Activated CD4-positive, alpha-beta T cell treated with anti-CD3 and anti-CD28 coated beads, Interleukin-2, amount 10 ng/mL, durations not matched to agents 24 days and 14 days (primary cell): ENCODE measurements around the gene SLC39A2. TPM values are rescaled to one million over a fixed set of nuclear protein-coding genes. Genes with fewer than 3 reads are reported as not detected.
"Not testable (repeated sequence)": the region's sequence is repeated elsewhere in the genome, so short reads cannot be mapped to it uniquely, and the experiment has no call there.

Experiments
- DNase-seq: peaks from one replicate; pipeline ENCODE4 v3.0.0; 2022
- H3K27ac Mint-ChIP-seq: one replicate; pipeline ENCODE4 v1.8.0; 2022; ENCODE audit warnings: mild to moderate bottlenecking, mixed read lengths
- H3K27me3 Mint-ChIP-seq: one replicate; pipeline ENCODE4 v1.8.0; 2022; ENCODE audit warnings: mixed read lengths
- H3K36me3 Mint-ChIP-seq: one replicate; pipeline ENCODE4 v1.8.0; 2022; ENCODE audit warnings: low read depth, mild to moderate bottlenecking, mixed read lengths
- H3K4me1 Mint-ChIP-seq: one replicate; pipeline ENCODE4 v1.8.0; 2021; ENCODE audit warnings: mixed read lengths
- H3K4me3 Mint-ChIP-seq: one replicate; pipeline ENCODE4 v1.8.0; 2022; ENCODE audit warnings: mild to moderate bottlenecking, moderate library complexity, mixed read lengths
- H3K9me3 Mint-ChIP-seq: one replicate; pipeline ENCODE4 v1.8.0; 2021; ENCODE audit warnings: mixed read lengths
- intact Hi-C: fragments of 100-400 bp; cut with micrococcal nuclease; formaldehyde crosslinking; loops from one replicate; pipeline ENCODE4 v1.15.1; 2023
- total RNA-seq: library from RNA; stranded (reverse); gene quantifications from 2 replicates; pipeline ENCODE4 v1.2.3, GENCODE V29; 2022

SLC39A2 gene
- total RNA-seq, 1 donor from 2014 or later, result not detected

GRCh38 chr14:20982646-20983369, 16.3 kb upstream of the SLC39A2 start:
- Mint-ChIP-seq H3K9me3 (no peaks in the 10 kb centered on the region), H3K27ac (no peak overlapping the region), H3K4me1 (no peaks in the 10 kb centered on the region), H3K27me3 (peaks cover 22% of the 10 kb centered on the region), H3K4me3 (no peak overlapping the region), H3K36me3 (no peaks in the 10 kb centered on the region)
- intact Hi-C loops, result no loop called here
- no peak for DNase-seq

- H3K27me3 Mint-ChIP-seq, result peaks cover 13% of the 10 kb centered on the region
- H3K4me1 Mint-ChIP-seq, DNase-seq, intact Hi-C loops, H3K9me3 Mint-ChIP-seq, H3K36me3 Mint-ChIP-seq, H3K27ac Mint-ChIP-seq, H3K4me3 Mint-ChIP-seq: not testable (repeated sequence)
These were observed 13.4 kb upstream of the SLC39A2 start for GRCh38 chr14:20985650-20986049.

- Mint-ChIP-seq H3K27ac (no peak overlapping the region), H3K27me3 (peaks cover 10% of the 10 kb centered on the region), H3K36me3 (peaks cover 5% of the 10 kb centered on the region), H3K4me1 (peaks cover 15% of the 10 kb centered on the region), H3K4me3 (no peak overlapping the region), H3K9me3 (no peaks in the 10 kb centered on the region)
- intact Hi-C loops, result no loop called here
- DNase-seq, result no peak
These were observed 12.3 kb upstream of the SLC39A2 start for GRCh38 chr14:20986811-20987210.

GRCh38 chr14:20988717-20989470, 10.2 kb upstream of the SLC39A2 start:
- no peaks in the 10 kb centered on the region for H3K9me3 Mint-ChIP-seq
- DNase-seq, result no peak
- H3K36me3 Mint-ChIP-seq, result peaks cover 19% of the 10 kb centered on the region
- peak overlapping the region; percentile 45 for H3K27ac Mint-ChIP-seq
- peaks cover 4% of the 10 kb centered on the region for H3K27me3 Mint-ChIP-seq
- H3K4me1 Mint-ChIP-seq, result peaks cover 23% of the 10 kb centered on the region
- intact Hi-C loops, result loop anchor here (1.0 kb wide), 1 partner anchor 18 kb away; no protein-coding TSS in a partner anchor
- peak overlapping the region; percentile 58 for H3K4me3 Mint-ChIP-seq

- intact Hi-C loops, result loop anchor here (1.0 kb wide), 1 partner anchor 18 kb away; no protein-coding TSS in a partner anchor
- Mint-ChIP-seq H3K27me3 (no peaks in the 10 kb centered on the region), H3K4me3 (peak overlapping the region; percentile 96), H3K9me3 (no peaks in the 10 kb centered on the region), H3K4me1 (peaks cover 23% of the 10 kb centered on the region), H3K27ac (peak overlapping the region; percentile 87), H3K36me3 (peaks cover 23% of the 10 kb centered on the region)
- no peak for DNase-seq
These were observed 9.7 kb upstream of the SLC39A2 start for GRCh38 chr14:20989471-20989786.

- no peaks in the 10 kb centered on the region for H3K27me3 Mint-ChIP-seq
- peak within 1 kb of the TSS; percentile 96 for H3K4me3 Mint-ChIP-seq
- H3K4me1 Mint-ChIP-seq, result peaks cover 23% of the 10 kb centered on the region
- no peaks in the 10 kb centered on the region for H3K9me3 Mint-ChIP-seq
- intact Hi-C loops, result loop anchor here (1.0 kb wide), 2 partner anchors 19 to 113 kb away; no protein-coding TSS in a partner anchor
- DNase-seq, result peak; percentile 96
- H3K27ac Mint-ChIP-seq, result peak within 1 kb of the TSS; percentile 87
- peaks cover 28% of the 10 kb centered on the region for H3K36me3 Mint-ChIP-seq
These were observed 9.1 kb upstream of the SLC39A2 start, which contains the start of gene METTL17 for GRCh38 chr14:20989787-20990600. Gene METTL17 (plus strand): TSS chr14:20989980. CDS start chr14:20990003, 23 bp downstream.

- intact Hi-C loops, result no loop called here
- Mint-ChIP-seq H3K36me3 (peaks cover 48% of the 10 kb centered on the region), H3K27ac (no peak overlapping the region), H3K4me1 (peaks cover 12% of the 10 kb centered on the region), H3K9me3 (no peaks in the 10 kb centered on the region), H3K27me3 (no peaks in the 10 kb centered on the region), H3K4me3 (no peak overlapping the region)
- no peak for DNase-seq
These were observed 2.6 kb upstream of the SLC39A2 start for GRCh38 chr14:20996521-20996920.

GRCh38 chr14:20997115-20997514, 2.0 kb upstream of the SLC39A2 start:
- intact Hi-C loops, result no loop called here
- Mint-ChIP-seq H3K4me1 (peaks cover 6% of the 10 kb centered on the region), H3K27me3 (no peaks in the 10 kb centered on the region), H3K36me3 (peaks cover 43% of the 10 kb centered on the region), H3K4me3 (no peak overlapping the region), H3K9me3 (no peaks in the 10 kb centered on the region), H3K27ac (no peak overlapping the region)
- no peak for DNase-seq

- Mint-ChIP-seq H3K27ac (no peak overlapping the region), H3K36me3 (peaks cover 40% of the 10 kb centered on the region), H3K27me3 (no peaks in the 10 kb centered on the region), H3K9me3 (no peaks in the 10 kb centered on the region), H3K4me1 (peaks cover 5% of the 10 kb centered on the region), H3K4me3 (no peak overlapping the region)
- DNase-seq, result no peak
- intact Hi-C loops, result no loop called here
These were observed 1.5 kb upstream of the SLC39A2 start for GRCh38 chr14:20997564-20997963.

GRCh38 chr14:20998139-20998538, 954 bp upstream of the SLC39A2 start:
- no peak for DNase-seq
- Mint-ChIP-seq H3K9me3 (no peaks in the 10 kb centered on the region), H3K27me3 (no peaks in the 10 kb centered on the region), H3K4me3 (no peak overlapping the region), H3K4me1 (peaks cover 2% of the 10 kb centered on the region), H3K36me3 (peaks cover 36% of the 10 kb centered on the region), H3K27ac (no peak overlapping the region)
- intact Hi-C loops, result no loop called here

GRCh38 chr14:20999591-20999990, 498 bp downstream of the SLC39A2 start:
- peaks cover 27% of the 10 kb centered on the region for H3K36me3 Mint-ChIP-seq
- H3K4me3 Mint-ChIP-seq, result no peak overlapping the region
- no peaks in the 10 kb centered on the region for H3K27me3 Mint-ChIP-seq
- H3K9me3 Mint-ChIP-seq, result no peaks in the 10 kb centered on the region
- H3K27ac Mint-ChIP-seq, result no peak overlapping the region
- H3K4me1 Mint-ChIP-seq, result peaks cover 2% of the 10 kb centered on the region
- DNase-seq, result no peak
- intact Hi-C loops, result no loop called here

- no peak for DNase-seq
- Mint-ChIP-seq H3K27me3 (no peaks in the 10 kb centered on the region), H3K27ac (no peak overlapping the region), H3K9me3 (no peaks in the 10 kb centered on the region), H3K4me3 (no peak overlapping the region), H3K4me1 (peaks cover 2% of the 10 kb centered on the region), H3K36me3 (peaks cover 11% of the 10 kb centered on the region)
- intact Hi-C loops, result no loop called here
These were observed 2.1 kb downstream of the SLC39A2 start for GRCh38 chr14:21001218-21001617.

- Mint-ChIP-seq H3K27me3 (peaks cover 3% of the 10 kb centered on the region), H3K9me3 (no peaks in the 10 kb centered on the region), H3K36me3 (no peaks in the 10 kb centered on the region), H3K27ac (no peak overlapping the region), H3K4me1 (no peaks in the 10 kb centered on the region), H3K4me3 (no peak overlapping the region)
- intact Hi-C loops, result no loop called here
- DNase-seq, result no peak
These were observed 4.8 kb downstream of the SLC39A2 start for GRCh38 chr14:21003788-21004346.
